ENCODE results near the gene TNFRSF4. TPM values are rescaled to one million over a fixed set of nuclear protein-coding genes. Genes with fewer than 3 reads are reported as not detected.

TNFRSF4 gene
- total RNA-seq = 0.19 TPM in 1 of 2 replicates, not detected in the other
- long read RNA-seq = 0 reads

- Mint-ChIP-seq H3K9me3 (ENCODE audit: unreplicated experiment) (no peaks in the 10 kb centered on the region), H3K27ac (ENCODE audit: unreplicated experiment) (no peak within 1 kb of the TSS), H3K4me3 (ENCODE audit: unreplicated experiment) (no peak within 1 kb of the TSS), H3K27me3 (ENCODE audit: unreplicated experiment) (no peaks in the 10 kb centered on the region), H3K4me1 (ENCODE audit: unreplicated experiment) (peaks cover 32% of the 10 kb centered on the region), H3K36me3 (ENCODE audit: unreplicated experiment) (peaks cover 6% of the 10 kb centered on the region)
- DNase-seq (ENCODE audit: extremely low spot score, unreplicated experiment) = no peak
- no peak for TF ChIP-seq CTCF (IDR thresholded peaks at IDR 0.05)
These were observed at the start of gene TNFRSF4 for GRCh38 chr1:1213345-1214265. Gene TNFRSF4 (minus strand): TSS chr1:1214153. CDS start chr1:1214127, 26 bp downstream.

- no peak for TF ChIP-seq CTCF (IDR thresholded peaks at IDR 0.05)
- H3K36me3 Mint-ChIP-seq (ENCODE audit: unreplicated experiment) = peaks cover 21% of the 10 kb centered on the region
- H3K4me1 Mint-ChIP-seq (ENCODE audit: unreplicated experiment) = peaks cover 44% of the 10 kb centered on the region
- no peaks in the 10 kb centered on the region for H3K27me3 Mint-ChIP-seq (ENCODE audit: unreplicated experiment)
- H3K4me3 Mint-ChIP-seq (ENCODE audit: unreplicated experiment) = no peak overlapping the region
- DNase-seq (ENCODE audit: extremely low spot score, unreplicated experiment) = no peak
- H3K9me3 Mint-ChIP-seq (ENCODE audit: unreplicated experiment) = no peaks in the 10 kb centered on the region
- H3K27ac Mint-ChIP-seq (ENCODE audit: unreplicated experiment) = peak overlapping the region; percentile 50
These were observed 48.8 kb upstream of the TNFRSF4 start for GRCh38 chr1:1262758-1263157.

- Mint-ChIP-seq H3K27ac (ENCODE audit: unreplicated experiment) (no peak overlapping the region), H3K4me1 (ENCODE audit: unreplicated experiment) (peaks cover 44% of the 10 kb centered on the region), H3K9me3 (ENCODE audit: unreplicated experiment) (no peaks in the 10 kb centered on the region), H3K4me3 (ENCODE audit: unreplicated experiment) (no peak overlapping the region), H3K27me3 (ENCODE audit: unreplicated experiment) (no peaks in the 10 kb centered on the region), H3K36me3 (ENCODE audit: unreplicated experiment) (peaks cover 24% of the 10 kb centered on the region)
- DNase-seq (ENCODE audit: extremely low spot score, unreplicated experiment) = no peak
- TF ChIP-seq CTCF (IDR thresholded peaks at IDR 0.05) = no peak
These were observed 48.1 kb upstream of the TNFRSF4 start for GRCh38 chr1:1262071-1262470.

- peaks cover 28% of the 10 kb centered on the region for H3K36me3 Mint-ChIP-seq (ENCODE audit: unreplicated experiment)
- H3K4me1 Mint-ChIP-seq (ENCODE audit: unreplicated experiment) = peaks cover 40% of the 10 kb centered on the region
- H3K27me3 Mint-ChIP-seq (ENCODE audit: unreplicated experiment) = no peaks in the 10 kb centered on the region
- no peak for DNase-seq (ENCODE audit: extremely low spot score, unreplicated experiment)
- no peak for TF ChIP-seq CTCF (IDR thresholded peaks at IDR 0.05)
- no peaks in the 10 kb centered on the region for H3K9me3 Mint-ChIP-seq (ENCODE audit: unreplicated experiment)
- H3K27ac Mint-ChIP-seq (ENCODE audit: unreplicated experiment) = peak overlapping the region; percentile 58
- no peak overlapping the region for H3K4me3 Mint-ChIP-seq (ENCODE audit: unreplicated experiment)
These were observed 47.0 kb upstream of the TNFRSF4 start for GRCh38 chr1:1260843-1261560.

Measured in osteocyte (in vitro differentiated cells).